Right atrium auricular region (tissue), 2 donors: ENCODE data around the gene TPRX2. TPM values are rescaled to one million over a fixed set of nuclear protein-coding genes. Genes with fewer than 3 reads are reported as not detected.

ENCODE experiments used
- DNase-seq: peaks from one replicate; pipeline ENCODE4 v3.0.0-alpha.2; 2019; ENCODE audit warnings: low spot score
- H3K27ac ChIP-seq, 2 donors: fragments of 200-600 bp; sonication (generic); 1 replicate in 1 of 2; 2 replicates in 1 of 2; pipeline ENCODE4 v1.5.1; 2016 to 2019
- H3K27me3 ChIP-seq, 2 donors: fragments of 200-600 bp; sonication (generic); one replicate each; pipeline versions ENCODE4 v1.5.1 to v1.6.0; 2017 to 2019
- H3K36me3 ChIP-seq: fragments of 200-600 bp; sonication (generic); one replicate; pipeline ENCODE4 v1.5.1; 2016
- H3K4me1 ChIP-seq, 2 donors: fragments of 200-600 bp; sonication (generic); one replicate each; pipeline versions ENCODE4 v1.5.1 to v1.6.0; 2017 to 2019
- H3K4me3 ChIP-seq, 2 donors: fragments of 200-600 bp; sonication (generic); 1 replicate in 1 of 2; 2 replicates in 1 of 2; pipeline ENCODE4 v1.5.1; 2017 to 2019; ENCODE audit warnings: mild to moderate bottlenecking in 1 of 2, moderate library complexity in 1 of 2
- H3K9me3 ChIP-seq, 2 donors: fragments of 200-600 bp; sonication (generic); one replicate each; pipeline ENCODE4 v1.5.1; 2019
- CTCF ChIP-seq, 2 donors: fragments of 200-600 bp; sonication (generic); IDR thresholded peaks; one replicate each; pipeline ENCODE4 v1.5.1; 2019; ENCODE audit warnings: antibody characterized with exemption in 2 of 2
- total RNA-seq, 2 donors: library from RNA; depleted of rRNA; stranded (reverse); fragments of >200 nt; gene quantifications; one replicate each; pipeline ENCODE4 v1.1.0, GENCODE V29; 2016

The TPRX2 gene
- total RNA-seq, 2 donors from 2014 or later: not detected

- Histone ChIP-seq H3K27ac (no peak overlapping the region), H3K4me3 (no peak overlapping the region), H3K9me3 (no peaks in the 10 kb centered on the region), H3K36me3 (no peaks in the 10 kb centered on the region), H3K4me1 (no peaks in the 10 kb centered on the region), H3K27me3 (no peaks in the 10 kb centered on the region)
- no peak for DNase-seq
- no peak for TF ChIP-seq CTCF (IDR thresholded peaks at IDR 0.05)
These were observed 22.7 kb downstream of the TPRX2 start for GRCh38 chr19:47881757-47882156.

GRCh38 chr19:47882890-47883289, 23.9 kb downstream of the TPRX2 start:
- Histone ChIP-seq H3K36me3 (no peaks in the 10 kb centered on the region), H3K27me3 (no peaks in the 10 kb centered on the region), H3K4me3 (no peak overlapping the region), H3K9me3 (no peaks in the 10 kb centered on the region), H3K27ac (no peak overlapping the region), H3K4me1 (no peaks in the 10 kb centered on the region)
- no peak for TF ChIP-seq CTCF (IDR thresholded peaks at IDR 0.05)
- no peak for DNase-seq

GRCh38 chr19:47885067-47885463, 26.0 kb downstream of the TPRX2 start:
- Histone ChIP-seq H3K9me3 (no peaks in the 10 kb centered on the region), H3K4me1 (no peaks in the 10 kb centered on the region), H3K27ac (no peak overlapping the region), H3K36me3 (no peaks in the 10 kb centered on the region), H3K4me3 (no peak overlapping the region), H3K27me3 (no peaks in the 10 kb centered on the region)
- no peak for TF ChIP-seq CTCF (IDR thresholded peaks at IDR 0.05)
- no peak for DNase-seq

- TF ChIP-seq CTCF (IDR thresholded peaks at IDR 0.05): no peak
- H3K4me3 ChIP-seq: no peak within 1 kb of the TSS
- DNase-seq: no peak
These were observed 27.1 kb downstream of the TPRX2 start, which contains the start of gene SULT2A1 for GRCh38 chr19:47886010-47886559. SULT2A1 (minus strand) TSS chr19:47886315; CDS start chr19:47886257, 58 bp downstream.

GRCh38 chr19:47890865-47891621, 32.0 kb downstream of the TPRX2 start:
- no peak overlapping the region for H3K4me3 ChIP-seq
- no peak overlapping the region for H3K27ac ChIP-seq
- H3K27me3 ChIP-seq: no peaks in the 10 kb centered on the region
- no peak for DNase-seq
- TF ChIP-seq CTCF (IDR thresholded peaks at IDR 0.05): no peak
- no peaks in the 10 kb centered on the region for H3K36me3 ChIP-seq
- H3K4me1 ChIP-seq: no peaks in the 10 kb centered on the region
- peaks cover under 1 to 17% of the 10 kb centered on the region in 2 donors for H3K9me3 ChIP-seq

More at GRCh38 chr19:47886010-47886559, 27.1 kb downstream of the TPRX2 start, which contains the start of gene SULT2A1:
- no peaks in the 10 kb centered on the region for H3K27me3 ChIP-seq
- no peaks in the 10 kb centered on the region for H3K36me3 ChIP-seq
- no peaks in the 10 kb centered on the region for H3K4me1 ChIP-seq
- H3K9me3 ChIP-seq: no peaks in the 10 kb centered on the region
- no peak within 1 kb of the TSS for H3K27ac ChIP-seq
